T-cell (primary cell): ENCODE data around the gene CADM1. TPM values are rescaled to one million over a fixed set of nuclear protein-coding genes. Genes with fewer than 3 reads are reported as not detected.

Experiments
- ATAC-seq, 4 experiments: fragments of 200-7000 bp in 3 of 4; fragments of 150-1000 bp in 1 of 4; cut with Tn5 transposase; replicated peaks in 1 of 4; 1 replicate in 3 of 4; 2 replicates in 1 of 4; pipeline ENCODE4 v1.10.0; 2021; ENCODE audit warnings: moderate library complexity in 3 of 4, mild to moderate bottlenecking in 2 of 4, moderate number of reproducible peaks in 1 of 4
- CTCF ChIA-PET, 2 donors: fragments of 300-600 bp; sonication (Branson Sonifier 250); formaldehyde crosslinking; loops; one replicate each; lab custom pipeline; 2022; ENCODE audit warnings: antibody characterized with exemption in 2 of 2; lab: Charles Lee
- POLR2A ChIA-PET, 2 donors: fragments of 300-600 bp; sonication (Branson Sonifier 250); formaldehyde crosslinking; loops; one replicate each; lab custom pipeline; 2022; ENCODE audit warnings: antibody characterized with exemption in 2 of 2; lab: Charles Lee
- DNase-seq, 35 experiments: peaks; one replicate each; pipeline versions ENCODE4 v3.0.0 to v3.0.0-alpha.2; 2013 to 2023
- H3K27ac ChIP-seq: one replicate; pipeline ENCODE4 v1.5.1; 2013; ENCODE audit warnings: low read length
- H3K27me3 ChIP-seq, 2 experiments: replicated peaks in 1 of 2; 1 replicate in 1 of 2; 2 replicates in 1 of 2; pipeline versions ENCODE4 v1.6.1 to v1.7.0; 2013; ENCODE audit warnings: low read length in 1 of 2, mixed read lengths in 1 of 2; ENCODE audit not compliant: control insufficient read depth in 2 of 2, insufficient read depth in 2 of 2; ENCODE audit errors: extremely low read depth in 1 of 2
- H3K36me3 ChIP-seq, 2 donors: 1 replicate in 1 of 2; 2 replicates in 1 of 2; pipeline versions ENCODE4 v1.6.1 to v1.7.0; 2013; ENCODE audit warnings: low read length in 1 of 2; ENCODE audit not compliant: control insufficient read depth in 2 of 2, insufficient read depth in 1 of 2; ENCODE audit errors: extremely low read depth in 1 of 2
- H3K4me1 ChIP-seq, 2 experiments: 1 replicate in 1 of 2; 2 replicates in 1 of 2; pipeline versions ENCODE4 v1.6.1 to v1.7.0; 2013; ENCODE audit warnings: low read length in 2 of 2, mixed read lengths in 1 of 2; ENCODE audit not compliant: insufficient read depth in 2 of 2, control insufficient read depth in 1 of 2; ENCODE audit errors: extremely low read depth in 1 of 2
- H3K4me3 ChIP-seq, 2 donors: 1 replicate in 1 of 2; 2 replicates in 1 of 2; pipeline versions ENCODE4 v1.5.1 to v1.7.0; 2013; ENCODE audit warnings: mild to moderate bottlenecking in 2 of 2, low read length in 1 of 2, moderate library complexity in 1 of 2; ENCODE audit not compliant: control insufficient read depth in 1 of 2; ENCODE audit errors: extremely low read depth in 1 of 2
- H3K9me3 ChIP-seq: 2 replicates; pipeline ENCODE4 v1.7.0; 2013
- H3K27ac Mint-ChIP-seq, 2 donors: one replicate each; pipeline ENCODE4 v1.8.0; 2020 to 2021; ENCODE audit warnings: mild to moderate bottlenecking in 2 of 2, mixed read lengths in 2 of 2
- H3K27me3 Mint-ChIP-seq, 2 donors: one replicate each; pipeline ENCODE4 v1.8.0; 2021 to 2022; ENCODE audit warnings: mixed read lengths in 2 of 2
- H3K36me3 Mint-ChIP-seq: one replicate; pipeline ENCODE4 v1.8.0; 2021; ENCODE audit warnings: mixed read lengths
- H3K4me1 Mint-ChIP-seq, 3 donors: one replicate each; pipeline ENCODE4 v1.8.0; 2020 to 2022; ENCODE audit warnings: mixed read lengths in 3 of 3, mild to moderate bottlenecking in 1 of 3
- H3K4me3 Mint-ChIP-seq, 3 donors: one replicate each; pipeline ENCODE4 v1.8.0; 2020 to 2022; ENCODE audit warnings: mild to moderate bottlenecking in 3 of 3, mixed read lengths in 3 of 3, moderate library complexity in 3 of 3
- H3K9me3 Mint-ChIP-seq, 3 donors: one replicate each; pipeline ENCODE4 v1.8.0; 2020 to 2022; ENCODE audit warnings: mixed read lengths in 3 of 3
- WGBS: methylation state at CpG from one replicate; pipeline ENCODE4 v1.1.5; 2013; ENCODE audit warnings: missing lambda C conversion rate; ENCODE audit not compliant: insufficient coverage; 5-methylcytosine and 5-hydroxymethylcytosine counted together
- total RNA-seq, 35 experiments: library from RNA in 6 of 35; stranded (reverse) in 6 of 35; fragments of 120-200 nt in 1 of 35; gene quantifications; one replicate each; pipeline versions ENCODE4 v1.2.1 to v1.2.4 and lab custom pipeline; 2013 to 2026

The CADM1 gene
- total RNA-seq, 5 donors from 2014 or later (not counting 1 experiment from before 2014, with no cell fraction given) = 2.1 to 6.7 (median 3.1) TPM

- H3K36me3 ChIP-seq = no peaks in the 10 kb centered on the region
- WGBS = no CpG with 5 or more reads among the region's 1 CpG
- no peak overlapping the region for H3K27ac Mint-ChIP-seq
- H3K27me3 ChIP-seq = no peaks in the 10 kb centered on the region
- peaks cover 0 to 8% (median 5%) of the 10 kb centered on the region in 3 donors for H3K4me1 Mint-ChIP-seq
- H3K27ac ChIP-seq = no peak overlapping the region
- ATAC-seq (no peak), DNase-seq (no peak)
- POLR2A ChIA-PET = no interaction called here
- H3K36me3 Mint-ChIP-seq = no peaks in the 10 kb centered on the region
- H3K4me3 ChIP-seq = no peak overlapping the region
- no peaks in the 10 kb centered on the region for H3K9me3 ChIP-seq
- no peaks in the 10 kb centered on the region for H3K9me3 Mint-ChIP-seq
- CTCF ChIA-PET = no interaction called here
- no peak overlapping the region for H3K4me3 Mint-ChIP-seq
- H3K4me1 ChIP-seq = no peaks in the 10 kb centered on the region
- H3K27me3 Mint-ChIP-seq = peaks cover 0 to 3% of the 10 kb centered on the region in 2 donors
Observed at GRCh38 chr11:115197433-115197832, 306.8 kb downstream of the CADM1 start.

GRCh38 chr11:115197031-115197430, 307.2 kb downstream of the CADM1 start:
- Mint-ChIP-seq H3K36me3 (no peaks in the 10 kb centered on the region), H3K27ac (no peak overlapping the region), H3K27me3 (peaks cover 0 to 3% of the 10 kb centered on the region in 2 donors), H3K9me3 (no peaks in the 10 kb centered on the region), H3K4me3 (no peak overlapping the region), H3K4me1 (peaks cover 0 to 8% (median 5%) of the 10 kb centered on the region in 3 donors)
- DNase-seq (no peak), ATAC-seq (no peak)
- Histone ChIP-seq H3K4me3 (no peak overlapping the region), H3K27ac (no peak overlapping the region), H3K4me1 (no peaks in the 10 kb centered on the region), H3K27me3 (no peaks in the 10 kb centered on the region), H3K9me3 (no peaks in the 10 kb centered on the region), H3K36me3 (no peaks in the 10 kb centered on the region)
- POLR2A ChIA-PET = no interaction called here
- CTCF ChIA-PET = no interaction called here
- 49% methylated on average over 2 of the region's 3 CpGs for WGBS

- CTCF ChIA-PET = interaction anchor here in 1 of 2 donors (0.6 to 1.1 kb wide), 2 partner anchors 30 to 68 kb away, joined by 3 read pairs; no protein-coding TSS in a partner anchor
- Histone ChIP-seq H3K27me3 (no peaks in the 10 kb centered on the region), H3K9me3 (no peaks in the 10 kb centered on the region), H3K36me3 (no peaks in the 10 kb centered on the region), H3K4me1 (no peaks in the 10 kb centered on the region), H3K4me3 (no peak overlapping the region), H3K27ac (peak overlapping the region; percentile 46)
- Mint-ChIP-seq H3K27ac (peak overlapping the region in 1 of 2 donors; percentile 19), H3K9me3 (no peaks in the 10 kb centered on the region), H3K36me3 (no peaks in the 10 kb centered on the region), H3K4me1 (peaks cover 0 to 8% (median 5%) of the 10 kb centered on the region in 3 donors), H3K4me3 (peak overlapping the region in 2 of 3 donors; percentile 46 to 62), H3K27me3 (peaks cover 0 to 3% of the 10 kb centered on the region in 2 donors)
- ATAC-seq (no peak), DNase-seq (no peak)
- WGBS = no CpG with 5 or more reads among the region's 5 CpGs
- POLR2A ChIA-PET = no interaction called here
Observed at GRCh38 chr11:115194802-115195110, 309.5 kb downstream of the CADM1 start.

- Histone ChIP-seq H3K4me3 (no peak overlapping the region), H3K27me3 (no peaks in the 10 kb centered on the region), H3K36me3 (no peaks in the 10 kb centered on the region), H3K27ac (peak overlapping the region; percentile 46), H3K9me3 (no peaks in the 10 kb centered on the region), H3K4me1 (no peaks in the 10 kb centered on the region)
- H3K36me3 Mint-ChIP-seq = no peaks in the 10 kb centered on the region
- H3K27ac Mint-ChIP-seq = peak overlapping the region in 1 of 2 donors; percentile 19
- peak in 1 of 4 experiments; percentile 19 for ATAC-seq
- ChIA-PET CTCF (interaction anchor here in 1 of 2 donors (0.6 to 1.1 kb wide), 2 partner anchors 31 to 68 kb away, joined by 3 read pairs; no protein-coding TSS in a partner anchor), POLR2A (no interaction called here)
- H3K4me1 Mint-ChIP-seq = peaks cover 0 to 8% (median 5%) of the 10 kb centered on the region in 3 donors
- peak in 1 of 35 experiments; percentile 19 for DNase-seq
- peaks cover 0 to 3% of the 10 kb centered on the region in 2 donors for H3K27me3 Mint-ChIP-seq
- H3K4me3 Mint-ChIP-seq = peak overlapping the region in 2 of 3 donors; percentile 46 to 62
- 47% methylated on average over 7 of the region's 15 CpGs for WGBS
- H3K9me3 Mint-ChIP-seq = no peaks in the 10 kb centered on the region
Observed at GRCh38 chr11:115193914-115194801, 310.1 kb downstream of the CADM1 start.

- H3K27ac ChIP-seq = no peak overlapping the region
Observed at GRCh38 chr11:115191761-115192160, 312.5 kb downstream of the CADM1 start.

GRCh38 chr11:115190196-115190595, 314.0 kb downstream of the CADM1 start:
- H3K36me3 Mint-ChIP-seq = no peaks in the 10 kb centered on the region
- peaks cover 0 to 3% of the 10 kb centered on the region in 2 donors for H3K27me3 Mint-ChIP-seq
- no peak overlapping the region for H3K27ac Mint-ChIP-seq
- H3K4me1 Mint-ChIP-seq = peaks cover 0 to 8% (median 5%) of the 10 kb centered on the region in 3 donors
- H3K9me3 Mint-ChIP-seq = no peaks in the 10 kb centered on the region
- ATAC-seq = no peak
- H3K36me3 ChIP-seq = no peaks in the 10 kb centered on the region
- no peaks in the 10 kb centered on the region for H3K9me3 ChIP-seq
- no peaks in the 10 kb centered on the region for H3K27me3 ChIP-seq
- no peak overlapping the region for H3K27ac ChIP-seq
- H3K4me3 Mint-ChIP-seq = no peak overlapping the region
- no peak overlapping the region for H3K4me3 ChIP-seq
- CTCF ChIA-PET = no interaction called here
- POLR2A ChIA-PET = no interaction called here
- no peak for DNase-seq
- 100% methylated on average over 1 of the region's 1 CpG for WGBS
- H3K4me1 ChIP-seq = no peaks in the 10 kb centered on the region

More at GRCh38 chr11:115191761-115192160, 312.5 kb downstream of the CADM1 start:
- Histone ChIP-seq H3K4me3 (no peak overlapping the region), H3K9me3 (no peaks in the 10 kb centered on the region), H3K36me3 (no peaks in the 10 kb centered on the region), H3K27me3 (no peaks in the 10 kb centered on the region), H3K4me1 (no peaks in the 10 kb centered on the region)
- Mint-ChIP-seq H3K36me3 (no peaks in the 10 kb centered on the region), H3K4me1 (peaks cover 0 to 8% (median 5%) of the 10 kb centered on the region in 3 donors), H3K27ac (no peak overlapping the region), H3K4me3 (no peak overlapping the region), H3K9me3 (no peaks in the 10 kb centered on the region), H3K27me3 (peaks cover 0 to under 1% of the 10 kb centered on the region in 2 donors)
- DNase-seq (no peak), ATAC-seq (no peak)
- POLR2A ChIA-PET = no interaction called here
- CTCF ChIA-PET = no interaction called here
